SK-N-SH (cell line): ENCODE results near the gene MIF4GD.

Experiments
- FOXJ3 ChIP-seq: sonication (generic); formaldehyde crosslinking; IDR thresholded peaks from 2 replicates; pipeline ENCODE4 v1.5.1; 2020; ENCODE audit warnings: mild to moderate bottlenecking, missing genetic modification reagents
- GATA2 ChIP-seq: sonication (generic); formaldehyde crosslinking; IDR thresholded peaks from 2 replicates; pipeline ENCODE4 v1.5.0; 2020; ENCODE audit warnings: mild to moderate bottlenecking, missing genetic modification reagents
- MAX ChIP-seq: IDR thresholded peaks from 2 replicates; pipeline ENCODE4 v1.4.0; 2012; ENCODE audit warnings: low read depth
- RAD21 ChIP-seq: IDR thresholded peaks from 2 replicates; pipeline ENCODE4 v1.6.1; 2012; ENCODE audit warnings: mild to moderate bottlenecking, low read length
- RCOR1 ChIP-seq: fragments of 150-350 bp; IDR thresholded peaks from 2 replicates; pipeline ENCODE4 v1.6.1; 2017; ENCODE audit warnings: antibody characterized with exemption, low read length
- RFX5 ChIP-seq: IDR thresholded peaks from 2 replicates; pipeline ENCODE4 v1.6.1; 2012; ENCODE audit warnings: mild to moderate bottlenecking, improper control_type of control experiment, low read length
- TCF12 ChIP-seq: IDR thresholded peaks from 2 replicates; pipeline ENCODE4 v1.4.0; 2012
- YY1 ChIP-seq: IDR thresholded peaks from 2 replicates; pipeline ENCODE4 v1.4.0; 2012; ENCODE audit warnings: low read depth, mild to moderate bottlenecking
- ZBTB33 ChIP-seq: IDR thresholded peaks from 2 replicates; pipeline ENCODE4 v1.4.0; 2012; ENCODE audit warnings: low read depth, borderline replicate concordance
- TF ChIP-seq, protein P1 (sequence below): fragments of 200-600 bp; sonication (generic); IDR thresholded peaks from 2 replicates; pipeline ENCODE4 v1.6.1; 2017; ENCODE audit warnings: antibody characterized with exemption, mild to moderate bottlenecking, moderate library complexity

DNA sequence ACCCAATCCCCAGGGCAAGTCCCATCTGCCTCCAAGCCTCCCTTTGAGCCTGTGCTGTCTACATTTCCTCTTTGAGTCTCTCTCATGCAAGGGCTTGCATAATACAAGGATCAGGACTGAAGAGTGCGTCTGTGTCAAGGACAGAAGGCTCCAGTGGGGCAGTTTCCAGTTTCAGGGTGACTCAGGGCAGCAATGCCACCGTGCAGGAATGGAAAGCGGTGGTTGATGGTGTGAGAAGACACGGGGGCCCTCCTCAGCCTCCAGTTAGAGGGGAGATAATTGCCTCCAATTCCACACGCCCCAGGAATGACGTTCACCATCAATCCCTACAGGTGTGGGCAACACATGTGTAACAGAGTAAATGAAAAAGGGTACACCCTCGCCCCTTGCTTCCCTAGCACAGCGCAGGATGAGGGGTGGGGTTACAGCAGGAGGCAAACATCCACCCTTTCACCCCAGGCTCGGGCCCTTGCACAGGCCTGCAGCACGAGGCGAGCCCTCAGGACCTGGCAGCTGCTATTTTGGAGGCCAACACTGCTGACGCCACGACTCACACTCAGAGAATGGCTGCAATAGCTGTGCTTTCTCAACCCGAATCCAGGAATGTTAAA, 43.0 kb upstream of the MIF4GD start:
- TF ChIP-seq, protein P1, sequence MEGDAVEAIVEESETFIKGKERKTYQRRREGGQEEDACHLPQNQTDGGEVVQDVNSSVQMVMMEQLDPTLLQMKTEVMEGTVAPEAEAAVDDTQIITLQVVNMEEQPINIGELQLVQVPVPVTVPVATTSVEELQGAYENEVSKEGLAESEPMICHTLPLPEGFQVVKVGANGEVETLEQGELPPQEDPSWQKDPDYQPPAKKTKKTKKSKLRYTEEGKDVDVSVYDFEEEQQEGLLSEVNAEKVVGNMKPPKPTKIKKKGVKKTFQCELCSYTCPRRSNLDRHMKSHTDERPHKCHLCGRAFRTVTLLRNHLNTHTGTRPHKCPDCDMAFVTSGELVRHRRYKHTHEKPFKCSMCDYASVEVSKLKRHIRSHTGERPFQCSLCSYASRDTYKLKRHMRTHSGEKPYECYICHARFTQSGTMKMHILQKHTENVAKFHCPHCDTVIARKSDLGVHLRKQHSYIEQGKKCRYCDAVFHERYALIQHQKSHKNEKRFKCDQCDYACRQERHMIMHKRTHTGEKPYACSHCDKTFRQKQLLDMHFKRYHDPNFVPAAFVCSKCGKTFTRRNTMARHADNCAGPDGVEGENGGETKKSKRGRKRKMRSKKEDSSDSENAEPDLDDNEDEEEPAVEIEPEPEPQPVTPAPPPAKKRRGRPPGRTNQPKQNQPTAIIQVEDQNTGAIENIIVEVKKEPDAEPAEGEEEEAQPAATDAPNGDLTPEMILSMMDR: no peak
- TF ChIP-seq MAX (no peak), RCOR1 (no peak), TCF12 (no peak), YY1 (no peak), RFX5 (no peak), ZBTB33 (no peak), GATA2 (CRISPR knock-in tag) (no peak), RAD21 (no peak), FOXJ3 (CRISPR knock-in tag) (no peak)
